ENCODE data around the gene ATF4.

ATF4 gene

GRCh38 chr22:39520226-39521105 is at the start of gene ATF4:
Gene ATF4, plus strand, starts transcription at chr22:39520562. Its CDS starts 884 bp downstream, at chr22:39521446.
- DNase-seq, result peak; percentile 82

DNA sequence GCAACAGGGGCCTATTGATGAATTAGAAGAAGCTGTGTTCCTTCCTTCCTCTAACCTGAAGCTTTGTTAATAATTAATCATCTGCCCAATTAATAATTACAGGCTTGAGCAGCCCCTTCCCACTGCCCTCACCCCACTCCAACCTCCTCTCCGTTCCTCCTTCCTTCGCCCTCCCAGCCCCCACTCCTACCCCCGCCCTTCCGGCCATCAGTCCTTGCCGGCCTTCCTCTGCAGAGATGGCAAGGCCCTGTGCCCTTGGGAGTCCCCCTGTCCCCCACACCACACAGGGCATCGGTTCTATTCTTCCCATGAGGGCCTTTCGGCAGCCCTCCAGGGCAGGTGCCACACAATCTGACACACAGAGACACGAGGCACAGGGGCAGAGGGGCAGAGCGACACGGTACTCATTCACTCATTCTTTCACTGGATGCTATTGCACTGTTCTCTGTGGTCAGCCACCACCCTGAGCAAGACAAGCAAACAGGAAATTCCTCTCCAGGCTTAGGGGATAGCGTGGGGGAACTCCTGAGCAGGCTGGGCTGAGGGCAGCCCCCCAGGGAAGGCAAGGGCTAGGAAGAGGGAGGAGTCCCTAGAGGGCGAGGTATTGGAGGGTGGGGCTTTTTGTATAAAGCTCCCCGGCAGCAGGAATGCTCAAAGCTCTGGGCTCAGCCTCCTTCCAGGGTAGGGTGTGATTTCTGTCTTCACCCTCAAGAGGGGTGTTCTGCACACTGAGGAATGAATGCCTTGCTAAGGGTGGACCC is 48.8 kb upstream of the ATF4 start:
- peak; percentile 71 for DNase-seq

DNA sequence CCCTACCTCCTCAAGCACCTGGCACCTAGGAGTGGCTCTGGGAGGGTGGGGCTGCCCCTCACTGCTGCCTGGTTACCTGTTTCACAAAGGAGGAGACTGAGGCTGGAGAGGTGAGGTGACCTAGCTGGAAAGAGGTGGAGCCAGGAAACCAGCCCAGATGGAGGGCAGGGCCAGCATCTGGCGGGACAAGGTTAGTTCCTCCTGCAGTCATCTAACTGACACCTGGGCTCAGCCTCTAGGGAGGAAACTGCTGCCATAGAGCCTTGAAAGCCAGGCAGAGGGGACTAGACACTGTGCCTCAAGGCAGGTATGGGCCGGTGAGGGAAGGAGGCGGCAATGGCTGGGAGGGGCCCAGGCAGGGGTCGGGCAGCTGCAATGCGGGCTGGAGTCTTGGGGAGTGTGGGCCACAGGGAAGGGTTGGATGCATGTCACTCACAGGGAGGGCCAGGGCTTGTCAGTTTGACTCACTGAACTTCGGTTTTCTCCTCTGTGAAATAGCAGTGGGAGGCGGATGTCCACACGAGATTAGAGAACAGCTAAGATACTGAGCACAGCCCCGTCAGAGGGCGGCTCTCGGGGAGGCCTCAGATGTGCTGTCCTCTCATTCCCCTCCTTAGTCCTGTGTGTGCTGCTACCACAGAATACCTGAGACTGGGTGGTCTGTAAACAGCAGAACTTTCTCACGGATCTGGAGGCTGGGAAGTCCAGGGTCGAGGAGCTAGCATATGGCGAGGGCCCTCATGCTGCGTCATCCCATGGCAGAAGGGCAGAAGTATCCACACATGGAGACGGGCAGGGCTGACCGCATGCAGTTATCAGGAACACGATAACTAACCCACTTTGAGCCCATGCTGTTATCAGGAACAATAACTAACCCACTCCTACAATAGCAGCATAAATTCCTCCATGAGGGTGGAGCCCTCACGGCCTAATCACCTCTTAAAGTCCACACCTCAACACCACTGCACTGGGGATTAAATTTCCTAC is 47.5 kb upstream of the ATF4 start:
- no peak for DNase-seq

DNA sequence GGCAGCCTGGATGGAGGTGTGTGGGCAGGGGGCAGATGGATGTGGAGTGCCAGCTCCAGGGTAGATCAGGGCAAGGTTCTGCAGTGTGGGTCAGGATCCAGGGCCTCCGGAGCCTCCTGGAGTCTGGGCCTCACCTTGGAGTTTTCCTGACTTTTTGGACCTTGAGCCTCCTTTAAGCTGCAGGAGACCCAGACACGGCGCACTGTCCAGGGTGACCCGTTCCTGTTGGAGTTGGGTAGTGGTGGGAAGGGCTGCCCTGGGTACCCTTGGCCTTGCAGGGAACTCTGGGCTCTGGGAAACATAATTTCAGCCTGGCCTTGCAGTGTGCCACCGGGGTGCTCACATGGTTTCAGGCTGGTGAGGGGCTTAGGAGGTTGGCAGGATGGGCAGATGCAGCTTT is 46.5 kb upstream of the ATF4 start:
- DNase-seq, result no peak

GRCh38 chr22:39474351-39475111 is 45.8 kb upstream of the ATF4 start:
- no peak for DNase-seq

DNA sequence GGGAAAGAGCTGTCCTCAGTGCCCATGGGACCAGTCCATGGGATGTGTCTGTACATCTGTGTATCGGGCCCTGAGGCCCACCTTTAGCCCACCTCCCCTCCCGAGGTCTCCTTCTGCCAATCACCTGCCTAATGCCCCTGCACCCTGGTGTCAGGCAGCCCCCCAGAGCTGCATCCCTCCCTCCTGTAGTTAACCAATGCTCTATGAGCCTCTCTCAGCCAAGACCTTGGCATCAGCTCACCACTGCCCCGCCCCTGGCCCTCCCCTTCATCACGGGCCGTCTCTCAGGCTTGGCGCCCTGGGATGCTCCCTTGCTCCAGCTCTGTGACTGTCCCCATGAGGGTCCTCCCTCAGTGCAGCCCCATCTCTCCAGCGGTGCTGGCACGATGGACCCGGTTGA is 45.0 kb upstream of the ATF4 start:
- DNase-seq, result no peak

GRCh38 chr22:39475902-39476301 is 44.5 kb upstream of the ATF4 start:
- no peak for DNase-seq

DNA sequence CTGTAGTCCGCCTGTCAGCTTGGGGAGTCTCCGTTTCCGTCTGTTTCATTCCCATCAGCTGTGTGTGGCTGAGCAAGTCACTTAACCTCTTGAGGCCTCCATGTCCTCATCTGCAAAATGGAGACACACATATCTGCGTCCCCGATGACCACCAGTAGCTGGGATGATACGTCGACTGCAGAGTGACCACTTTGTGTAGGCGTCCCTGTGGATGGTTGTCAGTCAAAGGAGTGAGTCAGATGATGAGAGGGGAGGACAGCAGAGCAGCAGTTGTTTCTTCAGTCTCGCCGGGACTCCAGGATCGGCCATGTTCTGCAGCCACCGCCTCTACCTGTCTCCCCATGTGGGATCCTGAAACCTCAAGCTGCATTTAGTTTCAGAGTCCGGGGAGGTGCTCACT is 43.7 kb upstream of the ATF4 start:
- DNase-seq, result no peak

DNA sequence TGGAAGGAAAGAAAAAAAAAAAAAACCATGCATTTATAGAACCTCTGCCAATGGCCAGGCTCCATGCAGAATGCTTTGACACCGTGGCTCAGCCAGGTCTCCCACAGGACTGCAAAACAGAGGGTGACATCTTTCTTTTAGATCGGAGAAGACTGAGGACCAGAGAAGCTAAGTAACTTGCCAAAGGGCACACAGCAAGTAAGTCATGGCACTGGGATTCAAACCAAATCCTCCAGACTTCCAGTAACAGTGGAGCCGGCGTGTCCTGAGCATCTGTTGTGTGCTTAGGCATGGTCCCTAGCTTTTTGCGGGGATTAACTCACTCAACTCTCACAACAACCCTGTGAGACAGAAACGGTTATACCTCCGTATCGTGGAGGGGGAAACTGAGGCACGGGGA is 42.8 kb upstream of the ATF4 start:
- DNase-seq, result no peak

- DNase-seq, result no peak
Observed at GRCh38 chr22:39478441-39478850, 41.9 kb upstream of the ATF4 start.

- no peak for DNase-seq
Observed at GRCh38 chr22:39479254-39479653, 41.1 kb upstream of the ATF4 start.

GRCh38 chr22:39480557-39480956 is 39.8 kb upstream of the ATF4 start:
- DNase-seq, result no peak

- no peak for DNase-seq
Observed at GRCh38 chr22:39481054-39481453, 39.3 kb upstream of the ATF4 start.

- DNase-seq, result no peak
Observed at GRCh38 chr22:39481595-39481994, 38.8 kb upstream of the ATF4 start.

DNA sequence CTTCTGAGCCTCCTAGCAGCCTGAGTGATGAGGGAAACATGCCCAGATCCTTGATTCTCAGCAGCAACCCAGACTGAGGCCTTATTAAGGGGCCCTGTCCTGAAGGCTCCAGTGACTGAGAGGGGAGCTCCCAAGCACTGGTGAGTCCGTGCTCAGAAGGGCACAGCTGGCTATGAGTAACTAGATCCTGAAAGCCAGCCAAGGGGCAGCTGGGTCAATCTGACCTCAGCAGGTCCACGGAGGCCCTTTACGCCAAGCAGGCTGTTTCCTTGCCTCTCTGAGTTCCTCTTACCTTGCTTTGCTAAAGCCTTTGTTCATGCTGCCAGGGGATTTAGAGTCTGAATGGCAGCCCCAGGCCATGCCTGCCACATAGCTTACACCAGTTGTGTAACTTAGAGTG is 37.6 kb upstream of the ATF4 start:
- no peak for DNase-seq

- DNase-seq, result no peak
Observed at GRCh38 chr22:39486951-39487825, 33.2 kb upstream of the ATF4 start.

GRCh38 chr22:39487826-39488520 is 32.4 kb upstream of the ATF4 start:
- DNase-seq, result no peak

DNA sequence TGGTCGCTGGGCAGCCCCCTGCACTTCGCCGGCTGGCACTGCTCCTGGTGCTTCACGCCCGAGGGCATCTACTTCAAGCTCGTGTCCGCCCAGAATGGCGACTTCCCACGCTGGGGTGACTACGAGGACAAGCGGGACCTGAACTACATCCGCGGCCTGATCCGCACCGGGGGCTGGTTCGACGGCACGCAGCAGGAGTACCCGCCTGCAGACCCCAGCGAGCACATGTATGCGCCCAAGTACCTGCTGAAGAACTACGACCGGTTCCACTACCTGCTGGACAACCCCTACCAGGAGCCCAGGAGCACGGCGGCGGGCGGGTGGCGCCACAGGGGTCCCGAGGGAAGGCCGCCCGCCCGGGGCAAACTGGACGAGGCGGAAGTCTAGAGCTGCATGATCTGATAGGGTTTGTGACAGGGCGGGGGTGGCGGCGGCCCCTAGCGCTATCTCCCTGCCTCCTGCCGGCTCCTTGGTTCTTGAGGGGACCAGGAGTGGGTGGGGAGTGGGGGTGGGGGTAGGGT is 31.7 kb upstream of the ATF4 start:
- DNase-seq, result no peak

- no peak for DNase-seq
Observed at GRCh38 chr22:39489094-39490068, 31.0 kb upstream of the ATF4 start.
